IPS-11a (cell line): ENCODE measurements around the gene EVC2.

Experiments used
- H3K4me3 ChIP-seq: one replicate; pipeline ENCODE4 v1.5.1; 2013; ENCODE audit warnings: low read depth, low read length, control low read depth

Gene EVC2

GRCh38 chr4:5527211-5527610 lies 181.1 kb downstream of the EVC2 start:
- H3K4me3 ChIP-seq, result no peak overlapping the region

GRCh38 chr4:5526080-5526846 lies 182.1 kb downstream of the EVC2 start:
- no peak overlapping the region for H3K4me3 ChIP-seq

- H3K4me3 ChIP-seq, result no peak overlapping the region
Observed at GRCh38 chr4:5524446-5525299, 183.7 kb downstream of the EVC2 start.

DNA sequence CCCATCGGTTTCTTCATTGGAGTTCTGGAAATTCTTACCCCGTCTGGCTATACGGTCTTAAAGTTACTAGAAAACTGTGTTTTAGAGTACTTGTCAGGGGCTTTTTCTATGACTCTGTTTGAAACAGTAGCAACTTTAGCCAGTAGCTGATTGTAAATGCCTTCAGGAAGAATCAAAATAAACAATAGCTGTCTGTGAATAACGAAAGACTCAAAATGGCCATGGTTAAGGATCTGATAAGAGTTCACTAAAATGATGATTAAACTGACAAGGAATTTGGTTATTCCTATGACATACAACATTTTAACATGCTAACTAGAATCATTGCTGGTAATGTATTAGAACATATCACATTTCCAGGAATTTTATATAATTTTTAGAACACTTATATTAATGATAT lies 191.0 kb downstream of the EVC2 start:
- no peak overlapping the region for H3K4me3 ChIP-seq

GRCh38 chr4:5515646-5516045 lies 192.7 kb downstream of the EVC2 start:
- no peak overlapping the region for H3K4me3 ChIP-seq
